SJCRH30 (cell line): Measurements from ENCODE around the gene CEP192. TPM values are rescaled to one million over a fixed set of nuclear protein-coding genes. Genes with fewer than 3 reads are reported as not detected.

Experiments used
- DNase-seq, 2 experiments: peaks; one replicate each; pipeline ENCODE4 v3.0.0-alpha.2; 2015 to 2020
- H3K27ac ChIP-seq: fragments of 250-450 bp; sonication (Bioruptor Pico); 2 replicates; pipeline ENCODE4 v1.5.1; 2020; ENCODE audit warnings: mild to moderate bottlenecking, moderate library complexity
- H3K27me3 ChIP-seq: fragments of 250-450 bp; sonication (Bioruptor Pico); 2 replicates; pipeline ENCODE4 v1.5.1; 2020; ENCODE audit warnings: mild to moderate bottlenecking, moderate library complexity
- H3K36me3 ChIP-seq: fragments of 250-450 bp; sonication (Bioruptor Pico); 2 replicates; pipeline ENCODE4 v1.5.1; 2020; ENCODE audit warnings: mild to moderate bottlenecking, moderate library complexity
- H3K4me1 ChIP-seq: fragments of 250-450 bp; sonication (Bioruptor Pico); 2 replicates; pipeline ENCODE4 v1.5.1; 2020; ENCODE audit warnings: mild to moderate bottlenecking, moderate library complexity
- H3K4me3 ChIP-seq: fragments of 250-450 bp; sonication (Bioruptor Pico); 2 replicates; pipeline ENCODE4 v1.5.1; 2020; ENCODE audit warnings: mild to moderate bottlenecking, moderate library complexity
- H3K9me3 ChIP-seq: fragments of 250-450 bp; sonication (Bioruptor Pico); replicated peaks from 2 replicates; pipeline ENCODE4 v1.5.1; 2020; ENCODE audit warnings: mild to moderate bottlenecking, moderate library complexity
- total RNA-seq: library from RNA; depleted of rRNA; stranded (reverse); fragments of >200 nt; shearing (Covaris generic); gene quantifications from 2 replicates; pipeline ENCODE4 v1.2.3, GENCODE V29; 2014; rRNA removed

The CEP192 gene
- 26.3 and 28.4 TPM in 2 replicates for total RNA-seq

- Histone ChIP-seq H3K4me1 (peaks cover 5% of the 10 kb centered on the region; the same call in 1 of the 2 replicates), H3K27me3 (no peaks in the 10 kb centered on the region), H3K36me3 (no peaks in the 10 kb centered on the region), H3K27ac (peak within 1 kb of the TSS; percentile 80), H3K9me3 (no peaks in the 10 kb centered on the region), H3K4me3 (peak within 1 kb of the TSS; percentile 71)
- peak; percentile 95 to 96 for DNase-seq
Observed at GRCh38 chr18:12990967-12991820, at the start of gene CEP192. CEP192 (plus strand) TSS chr18:12991362; CDS start chr18:12999425, 8,063 bp downstream.

- Histone ChIP-seq H3K27me3 (no peaks in the 10 kb centered on the region), H3K4me1 (peaks cover 9% of the 10 kb centered on the region), H3K9me3 (no peaks in the 10 kb centered on the region), H3K36me3 (no peaks in the 10 kb centered on the region), H3K4me3 (no peak overlapping the region), H3K27ac (no peak overlapping the region)
- DNase-seq = no peak
Observed at GRCh38 chr18:12943215-12943614, 47.9 kb upstream of the CEP192 start.

DNA sequence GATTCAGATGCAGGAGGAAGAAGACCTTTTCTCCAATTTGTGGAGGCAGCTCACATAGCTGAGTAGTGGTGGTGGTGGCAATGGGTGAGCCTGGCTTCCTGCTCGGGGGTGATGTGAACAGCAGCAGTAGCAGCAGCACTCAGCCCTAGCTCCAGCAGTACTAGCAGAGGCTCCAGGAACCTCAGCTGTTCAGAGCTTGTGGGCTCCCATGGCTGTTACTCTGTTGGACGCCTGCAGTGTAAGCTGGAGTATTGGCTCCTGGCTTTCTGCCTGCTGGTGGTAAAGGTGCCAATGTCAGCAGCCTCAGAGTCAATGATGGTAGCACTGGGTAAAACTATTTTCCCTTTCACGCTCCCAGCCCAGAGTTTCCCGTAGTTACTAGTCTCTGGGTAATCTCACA is 46.5 kb upstream of the CEP192 start:
- H3K4me1 ChIP-seq = peaks cover 9% of the 10 kb centered on the region
- no peak overlapping the region for H3K27ac ChIP-seq
- H3K36me3 ChIP-seq = no peaks in the 10 kb centered on the region; the same call in 1 of the 2 replicates
- DNase-seq = peak; percentile 6 to 8
- H3K4me3 ChIP-seq = no peak overlapping the region
- H3K9me3 ChIP-seq = no peaks in the 10 kb centered on the region
- no peaks in the 10 kb centered on the region for H3K27me3 ChIP-seq

- Histone ChIP-seq H3K36me3 (no peaks in the 10 kb centered on the region; the same call in 1 of the 2 replicates), H3K9me3 (no peaks in the 10 kb centered on the region), H3K27me3 (no peaks in the 10 kb centered on the region), H3K4me3 (peak overlapping the region; percentile 75), H3K27ac (peak overlapping the region; percentile 57), H3K4me1 (peaks cover 9% of the 10 kb centered on the region)
- DNase-seq = peak; percentile 56 to 69
Observed at GRCh38 chr18:12946549-12947284, 44.4 kb upstream of the CEP192 start.

DNA sequence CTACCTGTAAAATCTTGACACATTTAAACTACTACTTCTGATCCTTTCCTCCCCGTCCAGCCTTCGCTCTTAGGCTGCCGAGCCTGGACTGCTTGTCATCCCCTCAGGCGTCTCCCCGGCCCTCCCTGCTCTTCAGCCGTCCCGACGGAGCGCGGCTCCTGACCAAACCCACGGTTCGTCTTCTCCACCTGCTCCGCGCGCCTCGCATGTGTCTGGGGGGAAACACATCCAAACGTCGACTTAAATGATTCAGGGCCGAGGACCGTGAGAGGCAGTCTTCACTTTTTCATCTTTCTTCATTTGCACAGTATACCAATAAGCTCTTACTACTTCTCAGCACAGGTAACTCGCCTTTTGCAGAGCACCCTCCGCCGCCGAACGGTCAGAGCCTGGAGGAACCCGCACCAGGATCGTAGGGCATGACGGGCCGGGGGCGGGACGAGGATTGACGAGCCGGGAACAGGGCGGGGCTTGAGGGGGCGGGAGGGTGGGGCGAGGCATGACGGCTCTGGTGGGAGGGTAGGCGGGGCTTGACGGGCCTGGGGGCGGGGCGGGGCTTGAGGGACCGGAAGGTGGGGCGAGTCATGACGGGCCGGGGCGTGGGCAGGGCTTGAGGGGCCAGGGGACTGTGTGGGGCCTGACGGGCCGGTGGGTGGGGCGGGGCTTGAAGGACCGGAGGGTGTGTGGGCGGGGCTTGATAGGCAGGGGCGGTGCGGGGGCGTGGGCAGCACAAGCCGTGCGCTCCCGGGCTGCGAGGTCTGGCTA is 43.7 kb upstream of the CEP192 start, which contains the start of gene SEH1L:
Gene SEH1L (plus strand): TSS at position 727 of the 765 bp plus-strand sequence. CDS start 111 bp downstream, outside the sequence.
- peak; percentile 95 to 97 for DNase-seq
- Histone ChIP-seq H3K4me3 (peak within 1 kb of the TSS; percentile 87), H3K4me1 (peaks cover 9% of the 10 kb centered on the region), H3K27me3 (no peaks in the 10 kb centered on the region), H3K36me3 (no peaks in the 10 kb centered on the region; the same call in 1 of the 2 replicates), H3K9me3 (no peaks in the 10 kb centered on the region), H3K27ac (peak within 1 kb of the TSS; percentile 86)

DNA sequence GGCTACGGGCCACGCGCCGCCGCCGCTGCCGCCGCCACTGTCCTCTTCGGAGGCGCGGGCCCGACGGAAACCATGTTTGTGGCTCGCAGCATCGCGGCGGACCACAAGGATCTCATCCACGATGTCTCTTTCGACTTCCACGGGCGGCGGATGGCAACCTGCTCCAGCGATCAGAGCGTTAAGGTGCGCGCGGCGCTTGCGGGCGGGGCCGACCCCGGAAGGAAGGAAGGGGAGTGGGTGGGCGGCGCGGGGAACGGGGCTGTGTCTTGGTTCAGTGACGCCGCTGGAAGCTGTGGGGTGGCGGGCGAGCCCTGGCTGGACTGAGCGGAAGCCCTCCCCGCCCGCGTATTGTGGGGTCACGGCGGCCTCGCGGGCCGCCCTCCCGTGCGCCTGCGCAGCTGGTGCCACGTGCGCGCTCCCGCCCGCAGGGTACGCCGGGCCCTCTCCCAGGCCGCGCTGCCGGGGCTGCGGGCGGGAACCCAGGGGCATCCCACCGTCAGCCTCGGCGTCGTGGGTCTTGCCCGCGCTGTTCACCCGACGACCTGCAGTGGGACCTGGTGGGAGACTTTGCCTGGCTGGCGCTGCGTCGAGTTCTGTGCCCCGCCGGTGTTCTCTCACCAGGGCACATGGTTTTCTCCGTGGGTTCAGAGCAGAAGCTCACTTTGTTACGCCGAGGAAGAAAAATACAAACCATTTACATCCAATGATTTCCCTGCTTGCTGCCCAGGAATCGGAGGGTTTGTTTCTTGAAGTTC is 42.9 kb upstream of the CEP192 start:
- no peaks in the 10 kb centered on the region; the same call in 1 of the 2 replicates for H3K36me3 ChIP-seq
- no peaks in the 10 kb centered on the region for H3K9me3 ChIP-seq
- peak overlapping the region; percentile 87 for H3K4me3 ChIP-seq
- peak; percentile 85 to 88 for DNase-seq
- peak overlapping the region; percentile 86 for H3K27ac ChIP-seq
- H3K27me3 ChIP-seq = no peaks in the 10 kb centered on the region
- peaks cover 9% of the 10 kb centered on the region for H3K4me1 ChIP-seq

DNA sequence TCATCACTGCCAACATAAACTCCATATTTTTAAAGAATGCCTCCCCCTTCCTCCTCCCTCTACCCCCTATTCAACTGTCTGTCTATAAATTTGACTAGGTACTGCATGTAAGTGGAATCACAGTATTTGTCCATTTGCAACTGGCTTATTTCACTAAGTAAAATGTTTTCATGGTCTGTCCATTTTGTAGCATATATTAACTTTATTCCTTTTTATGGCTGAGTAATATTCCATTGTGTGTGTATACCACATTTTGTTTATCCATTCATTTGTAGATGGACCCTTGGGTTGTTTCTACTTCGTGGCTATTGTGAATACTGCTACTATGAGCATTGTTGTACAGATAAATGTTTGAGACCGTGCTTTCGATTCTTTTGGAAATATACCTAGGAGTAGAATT is 32.7 kb upstream of the CEP192 start:
- Histone ChIP-seq H3K36me3 (peaks cover 21% of the 10 kb centered on the region), H3K4me3 (no peak overlapping the region), H3K27ac (no peak overlapping the region), H3K27me3 (no peaks in the 10 kb centered on the region), H3K4me1 (no peaks in the 10 kb centered on the region), H3K9me3 (no peaks in the 10 kb centered on the region)
- no peak for DNase-seq

DNA sequence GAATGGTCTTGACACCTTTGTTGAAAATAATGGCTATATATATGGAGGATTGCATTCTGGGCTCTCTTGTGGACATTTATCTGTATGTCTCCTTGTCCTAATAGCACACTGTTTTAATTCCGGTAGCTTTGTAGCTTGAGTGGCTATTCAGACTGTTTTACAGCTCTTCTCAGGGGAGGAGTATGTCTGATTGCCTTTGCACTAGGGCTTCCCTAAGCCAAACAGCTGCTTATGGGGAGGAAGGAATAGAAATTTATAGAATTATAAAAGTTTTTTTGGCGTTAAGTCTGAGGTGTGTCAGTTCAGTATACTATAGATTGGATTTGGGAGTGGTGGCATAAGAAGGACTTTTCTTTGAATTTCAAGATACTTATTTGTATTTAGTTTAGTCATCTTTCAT is 30.8 kb upstream of the CEP192 start:
- no peak overlapping the region for H3K27ac ChIP-seq
- DNase-seq = no peak
- H3K36me3 ChIP-seq = peaks cover 23% of the 10 kb centered on the region
- H3K9me3 ChIP-seq = no peaks in the 10 kb centered on the region
- H3K4me3 ChIP-seq = no peak overlapping the region
- no peaks in the 10 kb centered on the region for H3K4me1 ChIP-seq
- no peaks in the 10 kb centered on the region for H3K27me3 ChIP-seq

DNA sequence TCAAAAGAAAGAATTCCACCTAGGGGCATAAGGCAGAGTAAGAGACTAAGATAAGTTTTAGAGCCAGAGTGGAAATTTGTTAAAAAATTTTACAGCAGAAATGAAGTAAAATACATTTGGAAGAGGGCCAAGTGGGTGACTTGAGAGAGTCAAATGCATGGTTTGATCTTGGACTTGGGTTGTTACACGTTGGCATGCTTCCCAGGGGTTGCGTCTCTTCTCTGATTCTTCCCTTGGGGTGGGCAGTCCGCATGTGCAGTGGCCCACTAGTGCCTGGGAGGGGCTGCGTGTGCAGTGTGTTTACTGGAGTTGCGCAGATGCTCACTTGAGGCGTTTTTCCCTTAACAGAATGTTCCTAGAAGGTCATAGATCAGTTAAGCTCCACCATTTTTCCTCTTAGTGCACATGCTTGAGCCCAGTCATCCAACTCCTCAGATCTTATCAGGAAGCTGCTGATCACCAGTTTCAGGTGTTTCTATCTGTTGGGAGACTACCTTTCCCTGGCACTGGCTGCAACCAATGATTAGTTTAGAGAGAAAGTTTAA is 30.2 kb upstream of the CEP192 start:
- no peak overlapping the region for H3K4me3 ChIP-seq
- no peaks in the 10 kb centered on the region for H3K4me1 ChIP-seq
- H3K36me3 ChIP-seq = peaks cover 26% of the 10 kb centered on the region
- no peak overlapping the region for H3K27ac ChIP-seq
- no peaks in the 10 kb centered on the region for H3K27me3 ChIP-seq
- no peak for DNase-seq
- H3K9me3 ChIP-seq = no peaks in the 10 kb centered on the region

DNA sequence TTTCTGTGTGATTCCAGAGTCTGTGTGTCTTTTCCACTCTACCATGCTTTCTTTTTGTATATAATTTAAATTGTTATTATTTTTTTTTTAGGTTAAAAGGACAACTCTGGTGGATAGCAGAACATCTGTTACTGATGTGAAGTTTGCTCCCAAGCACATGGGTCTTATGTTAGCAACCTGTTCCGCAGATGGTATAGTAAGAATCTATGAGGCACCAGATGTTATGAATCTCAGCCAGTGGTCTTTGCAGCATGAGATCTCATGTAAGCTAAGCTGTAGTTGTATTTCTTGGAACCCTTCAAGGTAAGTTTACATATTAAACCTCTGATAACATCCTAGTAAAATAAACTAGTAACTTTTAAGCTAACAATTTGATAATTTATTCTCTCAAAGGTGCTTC is 28.1 kb upstream of the CEP192 start:
- Histone ChIP-seq H3K36me3 (peaks cover 26% of the 10 kb centered on the region), H3K4me3 (no peak overlapping the region), H3K4me1 (no peaks in the 10 kb centered on the region), H3K27ac (no peak overlapping the region), H3K27me3 (no peaks in the 10 kb centered on the region), H3K9me3 (no peaks in the 10 kb centered on the region)
- DNase-seq = no peak

- H3K4me3 ChIP-seq = no peak overlapping the region
- no peaks in the 10 kb centered on the region for H3K9me3 ChIP-seq
- H3K36me3 ChIP-seq = peaks cover 22% of the 10 kb centered on the region
- H3K27me3 ChIP-seq = no peaks in the 10 kb centered on the region
- H3K27ac ChIP-seq = no peak overlapping the region
- no peak for DNase-seq
- H3K4me1 ChIP-seq = no peaks in the 10 kb centered on the region
Observed at GRCh38 chr18:12968115-12968514, 23.0 kb upstream of the CEP192 start.

DNA sequence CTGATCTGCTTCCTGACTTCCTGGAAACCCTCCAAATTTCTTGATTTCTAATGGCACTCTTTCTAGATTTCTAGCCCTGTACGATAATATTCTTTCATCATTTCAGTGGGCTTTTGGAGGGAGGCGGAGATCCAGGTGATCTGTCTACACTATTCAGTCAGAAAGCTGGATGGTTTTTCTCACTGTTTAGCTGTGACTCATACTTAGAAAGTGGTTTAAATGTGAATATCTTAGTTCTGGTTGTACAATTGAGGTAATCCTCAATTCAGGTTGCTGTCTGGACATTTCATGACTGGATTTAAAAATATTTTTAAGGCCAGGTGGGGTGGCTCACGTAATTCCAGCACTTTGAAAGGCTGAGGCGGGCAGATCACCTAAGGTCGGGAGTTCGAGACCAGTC is 22.5 kb upstream of the CEP192 start:
- no peak overlapping the region for H3K4me3 ChIP-seq
- no peak for DNase-seq
- H3K4me1 ChIP-seq = no peaks in the 10 kb centered on the region
- H3K9me3 ChIP-seq = no peaks in the 10 kb centered on the region
- H3K27me3 ChIP-seq = no peaks in the 10 kb centered on the region
- H3K27ac ChIP-seq = no peak overlapping the region
- peaks cover 19% of the 10 kb centered on the region for H3K36me3 ChIP-seq

- H3K36me3 ChIP-seq = peaks cover 26% of the 10 kb centered on the region
Observed at GRCh38 chr18:12973562-12974213, 17.5 kb upstream of the CEP192 start.

More at GRCh38 chr18:12973562-12974213, 17.5 kb upstream of the CEP192 start:
- no peak for DNase-seq
- Histone ChIP-seq H3K9me3 (no peaks in the 10 kb centered on the region), H3K4me3 (no peak overlapping the region), H3K4me1 (no peaks in the 10 kb centered on the region), H3K27ac (no peak overlapping the region), H3K27me3 (no peaks in the 10 kb centered on the region)
